GM21717 (cell line): ENCODE data around the gene DNAL4.

ENCODE experiments used
- ATAC-seq: cut with Tn5 transposase; IDR thresholded peaks from one replicate; pipeline ENCODE4 v1.9.1; 2021; ENCODE audit warnings: mild to moderate bottlenecking, moderate library complexity; ENCODE audit not compliant: unreplicated experiment

DNAL4 gene

DNA sequence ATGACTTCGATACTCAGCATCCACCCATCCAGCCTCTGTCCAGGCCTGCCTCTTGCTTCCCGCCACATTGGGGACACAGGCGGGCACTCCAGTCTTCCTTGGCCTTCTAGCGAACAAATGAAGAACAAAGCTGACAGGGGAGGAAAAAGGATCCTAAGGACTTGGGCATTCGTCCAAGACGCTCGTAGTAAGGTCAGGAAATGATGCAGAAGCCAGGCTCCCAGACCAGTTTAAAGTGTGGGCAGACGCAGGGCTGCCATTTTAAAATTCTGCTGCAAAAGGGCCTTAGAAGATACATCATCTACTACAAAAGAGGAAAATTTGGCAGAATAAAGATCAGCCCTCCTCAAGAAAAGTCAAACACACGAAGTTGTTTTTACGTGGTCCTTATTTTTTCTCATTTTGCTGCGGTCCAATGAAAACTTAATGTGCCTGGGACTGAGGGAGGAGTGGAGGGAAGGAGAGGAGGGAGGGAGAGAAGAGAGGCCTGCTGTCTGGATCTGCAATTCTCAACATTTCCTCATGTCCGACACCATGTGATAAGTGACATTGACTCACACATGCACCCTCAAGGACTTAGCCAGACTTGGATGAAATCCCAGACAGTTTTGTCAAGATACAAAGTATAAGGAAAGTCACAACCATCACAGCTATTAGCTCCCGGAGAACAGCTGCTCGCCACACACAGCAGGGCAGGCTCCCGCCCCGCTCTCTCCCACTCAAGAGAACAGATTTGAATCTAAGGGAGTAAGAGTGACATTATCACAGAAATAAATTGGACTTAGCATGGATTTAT, 5.7 kb downstream of the DNAL4 start:
- ATAC-seq = no peak

DNA sequence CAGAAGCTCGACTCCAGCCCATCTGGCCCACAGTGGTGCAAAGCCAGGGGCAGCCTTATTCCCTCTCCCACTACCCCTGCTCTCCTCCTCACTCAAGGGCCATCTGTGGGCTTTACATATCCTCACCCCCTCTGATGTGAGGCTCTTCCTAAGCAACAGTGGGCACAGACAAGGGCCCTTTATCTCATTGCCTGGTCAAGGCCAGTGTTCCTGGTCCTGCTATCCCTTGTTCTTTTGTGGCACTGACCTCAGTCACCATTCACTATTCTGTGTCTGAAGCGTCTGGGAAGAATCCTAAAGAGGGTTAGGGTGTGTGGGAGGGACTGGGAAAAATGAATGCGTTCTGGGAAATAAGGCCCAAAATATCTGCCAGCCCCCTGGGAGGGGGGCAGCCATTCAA, 7.3 kb downstream of the DNAL4 start:
- no peak for ATAC-seq

DNA sequence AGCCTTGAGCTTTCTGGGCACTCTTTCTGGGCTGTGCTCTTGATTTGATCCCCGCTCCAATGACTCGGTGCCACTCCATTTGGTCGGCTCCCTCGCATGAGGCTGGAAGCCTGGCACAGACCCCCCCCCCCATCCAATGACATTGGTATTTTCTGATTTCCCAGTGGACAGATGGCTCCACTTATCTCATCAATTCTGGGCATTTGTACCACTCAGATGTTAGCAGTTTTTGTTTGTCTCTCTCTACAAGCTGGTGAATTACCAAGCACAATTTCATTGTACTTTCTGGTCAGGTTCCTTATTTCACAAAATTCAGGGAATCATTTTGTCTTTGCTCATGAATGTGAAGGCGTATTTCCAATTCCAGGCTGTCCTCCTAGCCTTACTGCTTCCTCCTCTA, 9.1 kb downstream of the DNAL4 start:
- no peak for ATAC-seq

DNA sequence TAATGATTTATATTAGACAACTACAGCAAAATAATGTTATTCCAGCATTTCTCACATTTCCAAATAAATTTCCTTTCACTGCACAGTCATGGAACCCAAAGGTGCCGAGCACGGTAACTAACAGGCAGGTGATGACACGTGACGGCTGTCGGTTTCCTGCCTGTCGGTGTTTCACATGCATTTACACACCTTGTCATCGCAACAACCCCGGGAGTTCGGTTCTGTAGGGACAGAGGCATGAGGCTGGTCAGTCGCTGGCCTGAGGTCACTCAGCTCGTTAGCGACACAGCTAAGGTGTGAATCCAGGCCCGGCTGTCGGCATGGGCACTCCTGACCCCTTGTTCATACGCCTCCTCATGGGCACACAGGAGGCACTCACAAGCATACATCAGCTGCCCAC, 9.9 kb downstream of the DNAL4 start:
- ATAC-seq = no peak

DNA sequence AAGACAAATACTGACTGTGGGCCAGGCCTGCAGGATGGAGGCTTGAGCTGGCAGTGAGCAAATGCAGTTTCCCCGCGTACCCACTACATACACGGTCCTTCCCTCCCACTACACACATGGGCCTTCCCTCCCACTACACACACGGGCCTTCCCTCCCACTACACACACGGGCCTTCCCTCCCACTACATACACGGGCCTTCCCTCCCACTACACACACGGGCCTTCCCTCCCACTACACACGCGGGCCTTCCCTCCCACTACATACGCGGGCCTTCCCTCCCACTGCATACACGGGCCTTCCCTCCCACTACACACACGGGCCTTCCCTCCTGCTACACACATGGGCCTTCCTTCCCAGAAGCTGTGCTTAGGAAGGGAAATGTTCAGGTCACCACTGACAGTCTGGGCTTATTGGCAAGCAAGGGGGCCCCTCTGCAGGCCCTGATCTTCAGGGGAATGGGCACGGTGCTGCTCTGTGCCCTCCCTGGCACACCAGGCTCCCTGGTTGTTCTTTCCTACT, 10.8 kb downstream of the DNAL4 start:
- no peak for ATAC-seq

DNA sequence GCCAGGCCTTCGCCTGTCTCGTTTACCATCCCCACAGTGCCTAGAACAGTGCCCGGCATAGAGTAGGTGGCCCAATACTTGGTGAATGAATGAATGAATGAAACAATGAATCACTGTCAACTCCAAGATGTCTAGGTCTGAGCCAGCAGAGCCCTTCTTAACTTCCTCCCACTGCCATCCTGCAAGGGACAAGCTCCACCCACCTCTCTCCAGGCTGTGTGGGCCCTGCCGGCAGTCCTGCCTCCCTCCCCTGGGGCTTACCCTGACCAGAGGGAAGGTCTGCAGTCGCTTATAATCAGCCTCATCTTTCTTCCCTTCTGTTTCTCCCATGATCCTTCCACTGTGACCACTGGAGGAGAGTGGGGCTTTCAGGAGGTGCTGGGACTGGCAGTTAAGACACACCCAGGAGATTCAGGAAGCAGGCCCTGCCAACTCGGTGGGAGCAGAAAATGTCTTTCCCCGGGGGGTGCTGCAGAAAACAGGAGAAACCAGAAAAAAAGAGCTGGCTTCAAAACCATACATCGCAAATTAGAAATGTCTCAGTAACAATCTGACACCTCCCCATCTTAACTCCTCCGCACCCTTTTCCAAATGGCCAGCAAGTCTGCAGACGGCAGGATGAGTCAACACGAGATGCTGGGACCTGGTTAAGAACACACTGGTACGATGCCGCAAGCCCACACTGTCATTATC, 11.4 kb downstream of the DNAL4 start:
- ATAC-seq = no peak

DNA sequence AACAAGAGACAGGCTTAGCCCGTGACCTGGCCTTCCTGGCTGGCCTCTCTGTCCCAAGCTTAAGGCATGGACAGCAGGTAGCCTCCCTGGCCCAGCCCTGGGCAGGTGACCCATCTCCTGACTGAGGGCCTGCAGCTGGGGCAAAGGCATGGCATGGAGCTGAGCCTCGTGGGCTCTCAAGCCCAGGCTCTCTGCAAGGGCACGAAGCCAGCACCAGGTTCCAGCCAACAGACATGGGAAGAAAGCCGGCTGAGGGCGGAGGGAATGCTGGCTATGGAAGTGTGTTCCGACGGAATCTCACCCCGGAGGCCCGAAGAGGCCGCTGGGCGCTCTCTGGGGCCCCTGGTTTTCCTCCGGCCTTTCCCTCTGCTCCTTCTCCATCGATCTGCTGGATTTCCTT, 12.9 kb downstream of the DNAL4 start:
- ATAC-seq = no peak

DNA sequence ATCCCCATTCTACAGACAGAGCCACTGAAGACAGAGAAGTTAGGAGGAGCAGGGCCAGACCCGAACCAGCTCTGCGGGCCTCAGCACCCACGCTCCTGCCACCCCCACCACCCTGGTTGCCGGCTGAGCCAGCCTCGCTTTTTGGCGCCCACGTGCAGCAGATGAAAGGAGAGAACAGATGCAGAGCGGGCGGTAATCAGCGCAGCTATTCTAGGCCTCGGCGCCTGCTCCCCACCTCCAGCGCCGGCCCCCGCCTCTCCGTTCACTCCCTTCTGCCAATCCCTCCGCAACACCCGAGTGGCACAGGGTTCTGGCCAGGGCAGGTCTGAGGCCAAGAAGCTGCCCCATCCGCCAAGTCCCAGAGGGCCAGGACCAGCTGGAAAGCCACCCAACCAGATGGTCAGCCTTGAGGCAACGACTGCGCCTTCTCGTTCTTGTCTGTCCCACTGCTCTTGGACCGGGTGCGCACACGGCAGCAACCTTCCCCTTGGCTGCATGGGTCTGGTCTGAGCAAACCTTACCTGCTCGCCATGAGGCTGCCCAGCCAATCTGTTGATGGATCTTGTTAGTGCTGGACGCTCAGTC, 16.8 kb downstream of the DNAL4 start:
- no peak for ATAC-seq

DNA sequence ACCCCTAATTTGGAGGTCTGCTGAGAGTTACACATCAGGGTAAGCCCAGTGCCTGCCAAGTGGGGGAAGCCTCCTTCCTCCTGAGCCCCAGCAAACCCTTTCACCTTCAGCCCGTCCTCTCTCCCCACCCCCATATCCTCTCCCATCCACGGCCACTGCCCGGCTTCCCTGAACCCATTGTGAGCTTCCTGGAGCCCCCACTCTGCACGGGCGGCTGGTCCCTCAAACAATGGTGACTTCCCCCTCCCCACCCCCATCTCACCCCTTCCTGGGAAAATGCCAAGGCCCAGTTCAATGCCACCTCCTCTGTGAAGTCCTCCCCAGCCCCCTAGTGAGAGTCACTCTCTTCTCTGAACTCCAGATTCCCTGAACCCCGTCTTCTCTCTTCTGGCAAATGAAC, 17.9 kb downstream of the DNAL4 start:
- no peak for ATAC-seq

DNA sequence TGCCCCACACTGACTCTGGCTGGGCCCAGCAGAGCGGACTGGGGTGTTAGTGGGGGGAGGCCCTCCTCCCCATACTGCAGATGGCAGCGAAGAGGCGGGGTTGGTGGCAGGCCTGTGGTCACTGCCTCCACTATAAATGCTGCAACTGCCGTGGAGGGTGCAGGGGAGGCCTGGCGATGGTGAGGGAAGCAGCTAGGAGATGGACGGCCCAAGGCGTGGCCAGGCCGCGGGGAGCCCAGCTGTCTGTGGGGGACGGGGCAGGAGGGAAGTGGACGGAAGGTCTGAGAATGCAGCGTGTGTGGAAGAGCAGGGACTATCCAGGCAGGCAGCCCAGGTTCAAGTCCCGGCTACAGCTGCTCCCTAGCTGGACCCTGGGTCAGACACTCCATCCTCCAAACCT, 18.3 kb downstream of the DNAL4 start:
- ATAC-seq = no peak

DNA sequence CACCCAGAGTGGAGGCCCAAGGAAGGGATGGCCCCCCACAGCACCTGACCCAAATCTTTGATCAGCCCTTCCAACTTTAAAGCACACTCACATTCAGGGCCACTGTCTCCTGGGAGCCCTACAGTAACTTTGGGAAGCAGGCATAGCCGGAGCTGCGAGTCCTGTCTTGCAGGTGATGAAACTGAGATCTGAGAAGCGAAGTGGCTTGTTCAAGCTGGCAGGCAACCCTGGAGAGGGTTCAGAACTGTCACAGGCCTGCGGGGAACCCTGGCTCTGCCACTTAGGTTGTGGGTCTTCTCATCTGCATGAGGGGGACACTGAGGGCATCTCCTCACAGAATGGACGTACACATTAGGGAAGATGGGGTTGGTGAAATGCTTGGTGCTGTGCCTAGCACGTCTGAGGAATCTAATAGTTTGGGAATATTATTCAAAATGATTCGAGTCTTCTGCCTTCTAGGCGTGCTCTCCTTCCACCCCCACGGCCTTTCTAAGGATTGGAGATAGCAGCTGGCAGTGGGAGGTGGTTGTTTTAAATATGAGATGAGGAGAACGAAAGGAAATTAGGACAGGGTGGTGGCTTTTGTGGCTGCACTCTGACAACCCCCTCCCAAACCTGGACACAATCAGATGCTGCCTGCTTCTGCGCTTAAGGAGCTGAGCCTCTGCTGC, 19.3 kb downstream of the DNAL4 start:
- ATAC-seq = no peak

DNA sequence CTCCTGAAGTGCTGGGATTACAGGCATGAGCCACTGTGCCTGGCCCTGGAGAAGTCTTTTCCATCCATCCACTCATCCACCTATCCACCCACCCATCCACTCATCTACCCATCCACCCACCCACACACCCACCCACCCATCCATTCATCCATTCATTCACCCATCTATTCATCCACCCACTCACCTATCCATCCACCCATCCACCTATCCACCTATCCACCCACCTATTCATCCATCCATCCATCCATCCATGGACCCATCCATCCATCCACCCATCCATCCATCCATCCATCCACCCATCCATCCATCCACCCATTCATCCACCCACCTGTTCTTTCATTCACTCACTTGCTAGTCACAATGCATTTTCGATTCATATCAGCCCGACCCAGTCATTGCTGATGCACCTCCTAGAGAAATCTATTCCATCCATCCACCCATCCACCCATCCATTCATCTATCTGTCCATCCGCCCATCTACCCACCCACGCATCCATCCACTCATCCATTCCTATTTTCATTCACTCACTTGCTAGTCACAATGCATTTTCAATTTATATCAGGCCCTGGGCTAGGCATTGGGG, 20.5 kb downstream of the DNAL4 start:
- ATAC-seq = no peak

DNA sequence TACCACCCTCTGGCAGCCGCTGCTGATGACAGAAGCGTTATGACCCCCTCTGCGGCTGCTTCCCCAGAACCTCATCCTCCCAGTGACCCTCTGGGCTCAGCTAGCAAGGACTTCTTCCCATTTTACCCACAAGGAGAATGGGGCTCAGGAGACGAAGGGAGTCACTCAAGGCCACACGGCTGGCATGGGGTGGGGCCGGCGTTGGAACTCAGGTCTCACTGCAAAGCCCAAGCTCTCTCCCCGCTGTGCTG, 21.4 kb downstream of the DNAL4 start:
- no peak for ATAC-seq

DNA sequence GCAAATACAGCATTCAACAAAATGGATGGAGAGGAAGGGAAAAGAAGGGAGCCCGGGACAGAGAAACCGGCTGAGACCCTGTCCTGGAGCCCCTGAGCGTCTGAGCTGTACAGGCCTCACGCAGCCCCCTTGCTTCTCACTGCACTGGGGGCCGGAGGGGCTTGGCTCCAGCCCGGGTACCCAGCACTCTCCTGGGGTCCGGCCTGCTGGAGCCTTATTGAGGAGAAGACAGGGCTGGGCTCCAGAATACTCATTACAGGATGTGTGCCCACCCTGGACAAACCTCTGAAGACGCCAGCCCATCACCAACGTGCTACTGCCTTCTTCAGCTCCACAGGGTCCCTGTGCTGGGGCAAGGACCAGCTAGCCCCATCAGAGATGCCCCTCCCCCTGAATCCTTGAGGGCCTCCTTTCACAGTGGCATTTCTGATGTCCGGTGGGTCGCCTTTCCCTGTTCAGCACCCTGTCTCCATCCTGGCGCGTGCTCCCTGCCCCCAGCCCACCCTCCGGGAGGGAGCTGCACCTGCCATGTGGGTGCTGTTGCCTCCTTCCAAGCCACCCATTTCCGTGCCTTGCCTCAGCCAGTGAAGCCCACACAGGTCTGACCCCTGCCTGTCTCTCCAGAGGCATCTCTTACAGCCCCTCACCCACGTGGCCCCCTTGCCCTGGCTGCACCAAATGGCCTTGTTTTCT, 23.5 kb downstream of the DNAL4 start:
- ATAC-seq = no peak

DNA sequence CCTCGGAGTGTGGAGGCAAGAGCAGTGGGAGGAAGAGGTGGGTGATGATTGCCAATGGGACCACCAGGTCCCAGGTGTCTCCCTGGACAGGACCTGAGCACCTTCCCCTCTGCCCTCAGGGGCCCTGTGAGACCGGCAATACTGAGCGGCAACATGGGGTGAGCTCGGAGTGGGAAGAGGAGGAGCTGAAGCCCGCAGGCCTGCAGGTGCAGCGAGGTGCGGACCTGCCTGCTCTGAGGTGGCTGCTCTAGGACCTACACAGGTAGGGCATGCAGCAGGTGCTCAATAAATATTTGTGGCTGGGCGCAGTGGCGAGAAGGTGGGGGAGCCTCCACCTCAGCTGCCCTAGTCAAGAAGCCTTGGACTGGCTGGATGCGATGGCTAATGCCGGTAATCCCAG, 25.9 kb downstream of the DNAL4 start:
- no peak for ATAC-seq

DNA sequence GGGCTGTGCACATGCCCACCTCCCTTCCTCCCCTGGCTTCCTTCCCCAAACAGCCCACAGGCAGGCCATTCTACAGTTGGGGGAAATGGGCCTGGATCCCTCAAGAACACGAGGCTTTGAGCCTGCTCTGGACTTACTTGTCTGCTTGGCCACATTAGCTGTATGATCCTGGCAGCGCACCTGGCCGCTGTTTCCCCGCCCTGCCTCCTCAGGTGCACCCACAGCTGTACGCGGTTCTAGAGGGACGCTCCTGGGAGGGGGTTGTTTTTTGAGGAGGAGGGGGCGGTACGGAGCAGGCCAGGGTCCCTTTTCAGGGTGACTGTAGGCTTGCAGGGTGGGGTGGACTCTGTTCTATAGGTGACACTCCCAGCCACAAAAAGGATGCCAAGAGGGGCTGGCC, 26.6 kb downstream of the DNAL4 start:
- no peak for ATAC-seq

DNA sequence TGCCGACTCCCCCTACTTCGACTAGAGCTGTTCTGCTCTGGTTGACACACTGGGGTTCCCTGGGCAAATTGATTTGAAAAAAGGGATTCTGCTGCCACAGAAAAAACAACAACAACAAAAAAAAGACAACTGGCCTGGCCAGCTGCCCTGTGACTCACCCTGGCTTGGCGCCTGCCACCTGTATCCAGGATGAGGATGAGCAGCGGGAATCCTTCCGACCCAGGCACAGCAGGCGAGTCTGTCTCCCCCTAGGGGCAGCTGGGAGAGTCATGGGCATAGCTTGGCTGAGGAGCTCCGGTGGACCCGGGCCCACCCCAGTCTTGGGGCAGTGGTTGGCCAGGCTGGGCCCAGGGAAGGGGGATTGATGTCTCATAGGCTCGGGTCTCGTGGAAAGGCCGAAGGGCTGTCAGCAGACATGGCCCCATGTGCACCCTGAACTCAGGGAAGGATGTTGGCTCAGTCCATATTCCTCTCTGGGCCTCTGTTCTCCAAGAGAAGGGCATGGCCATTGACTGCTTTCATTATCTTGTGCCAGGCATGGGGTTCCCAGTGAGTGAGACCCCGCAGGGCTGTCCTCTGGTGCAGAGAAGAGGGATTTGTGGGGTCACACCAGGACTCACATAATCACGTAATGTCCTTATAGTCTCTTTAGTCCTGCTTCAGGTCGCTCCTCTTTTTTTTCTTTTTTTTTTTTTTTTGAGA, 27.7 kb downstream of the DNAL4 start:
- ATAC-seq = no peak

DNA sequence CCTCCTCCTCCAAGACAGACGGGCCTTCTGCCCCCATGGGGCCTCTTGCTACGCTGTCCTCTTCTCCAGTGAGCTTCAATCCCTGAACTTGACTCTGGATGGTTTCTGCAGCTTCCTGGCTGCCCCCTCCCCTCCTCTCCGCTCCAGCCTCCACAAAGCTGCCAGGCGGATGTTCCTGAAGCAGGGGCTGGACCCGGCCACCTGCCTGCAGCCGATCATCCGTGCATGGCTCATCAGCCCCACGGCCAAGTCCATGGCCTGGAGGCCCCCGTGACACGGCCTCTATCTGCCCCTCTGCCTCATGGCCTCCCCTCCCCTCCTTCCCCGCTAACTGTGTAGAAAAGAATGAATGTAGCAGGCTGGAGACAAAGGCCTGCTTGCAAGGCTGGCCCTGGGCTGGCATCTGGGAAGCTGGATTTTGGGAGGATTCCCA, 31.4 kb downstream of the DNAL4 start:
- no peak for ATAC-seq

DNA sequence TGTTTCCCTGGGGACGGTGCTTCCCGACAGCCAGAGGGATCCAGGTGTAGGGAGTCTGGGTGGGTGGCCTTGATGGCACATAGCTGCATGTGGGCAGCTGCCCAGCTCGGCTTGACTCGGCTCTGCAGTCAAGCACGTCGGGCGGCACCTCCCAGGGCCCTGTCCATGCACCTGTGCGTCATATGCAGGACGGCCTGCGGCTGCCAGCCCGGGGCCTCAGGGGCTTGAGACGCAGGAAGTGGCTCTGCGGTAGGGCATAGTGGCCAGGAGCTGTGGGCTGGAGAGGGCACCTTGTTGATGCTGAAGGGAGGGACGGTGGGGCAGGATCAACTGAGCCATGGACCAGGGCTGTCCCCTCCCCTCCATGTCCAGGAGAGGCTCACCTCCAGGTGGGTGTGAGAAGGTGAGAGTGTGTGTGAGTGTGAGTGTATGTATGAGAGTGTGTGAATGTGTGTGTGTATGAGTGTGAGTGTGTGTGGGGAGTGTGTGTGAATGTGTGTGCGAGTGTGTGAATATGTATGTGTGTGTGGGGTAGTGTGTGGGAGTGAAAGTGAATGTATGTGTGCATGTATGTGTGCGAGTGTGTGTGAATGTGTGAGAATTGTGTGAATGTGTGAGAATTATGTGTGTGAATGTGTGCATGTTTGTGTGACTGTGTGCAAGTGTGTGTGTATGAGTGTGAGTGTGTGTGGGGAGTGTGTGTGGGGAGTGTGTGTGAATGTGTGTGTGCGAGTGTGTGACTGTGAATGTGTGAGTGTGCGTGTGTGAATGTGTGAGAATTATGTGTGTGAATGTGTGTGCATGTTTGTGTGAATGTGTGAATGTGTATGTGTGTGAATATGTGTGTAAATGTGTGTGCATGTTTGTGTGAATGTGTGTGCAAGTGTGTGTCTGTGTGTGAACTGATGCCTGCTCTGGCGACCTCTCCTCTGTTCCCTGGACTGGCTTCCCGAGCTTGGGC, 32.5 kb downstream of the DNAL4 start:
- ATAC-seq = no peak
